Subcutaneous adipose tissue (tissue), 4 donors: Measurements from ENCODE around the gene LARGE1. TPM values are rescaled to one million over a fixed set of nuclear protein-coding genes. Genes with fewer than 3 reads are reported as not detected.

Experiments
- total RNA-seq, 4 donors: library from RNA; depleted of rRNA; stranded (reverse); fragments of >200 nt; gene quantifications; one replicate each; pipeline ENCODE4 v1.1.0, GENCODE V29; 2016
- TF ChIP-seq, protein P1 (sequence below): fragments of 450-650 bp; IDR thresholded peaks from one replicate; pipeline ENCODE4 v1.5.1; 2016; ENCODE audit warnings: low read depth, mild to moderate bottlenecking, control low read depth, antibody characterized with exemption, moderate library complexity

Gene LARGE1
- total RNA-seq, 4 donors from 2014 or later: 19.4 to 28.8 (median 22.1) TPM

DNA sequence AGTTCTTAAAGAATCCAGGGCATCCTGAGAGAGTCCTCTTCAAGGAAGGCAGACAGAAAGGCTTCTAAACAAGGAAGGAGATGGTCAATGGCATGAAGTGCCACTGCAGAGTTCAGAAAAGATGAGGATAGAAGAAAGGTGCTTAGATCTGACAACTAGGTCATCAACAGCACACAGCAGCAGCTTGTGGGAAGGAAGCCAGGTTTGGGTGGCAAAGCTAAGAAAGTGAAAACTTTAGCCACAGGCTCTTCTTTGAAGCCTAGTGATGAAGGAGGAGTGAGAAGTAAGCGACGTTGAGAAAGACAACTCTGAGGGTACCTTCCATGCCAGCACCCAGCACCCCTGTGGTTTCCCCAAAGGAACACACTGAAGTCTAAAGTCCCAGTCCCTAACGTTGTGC is 92.0 kb downstream of the LARGE1 start:
- TF ChIP-seq, protein P1, sequence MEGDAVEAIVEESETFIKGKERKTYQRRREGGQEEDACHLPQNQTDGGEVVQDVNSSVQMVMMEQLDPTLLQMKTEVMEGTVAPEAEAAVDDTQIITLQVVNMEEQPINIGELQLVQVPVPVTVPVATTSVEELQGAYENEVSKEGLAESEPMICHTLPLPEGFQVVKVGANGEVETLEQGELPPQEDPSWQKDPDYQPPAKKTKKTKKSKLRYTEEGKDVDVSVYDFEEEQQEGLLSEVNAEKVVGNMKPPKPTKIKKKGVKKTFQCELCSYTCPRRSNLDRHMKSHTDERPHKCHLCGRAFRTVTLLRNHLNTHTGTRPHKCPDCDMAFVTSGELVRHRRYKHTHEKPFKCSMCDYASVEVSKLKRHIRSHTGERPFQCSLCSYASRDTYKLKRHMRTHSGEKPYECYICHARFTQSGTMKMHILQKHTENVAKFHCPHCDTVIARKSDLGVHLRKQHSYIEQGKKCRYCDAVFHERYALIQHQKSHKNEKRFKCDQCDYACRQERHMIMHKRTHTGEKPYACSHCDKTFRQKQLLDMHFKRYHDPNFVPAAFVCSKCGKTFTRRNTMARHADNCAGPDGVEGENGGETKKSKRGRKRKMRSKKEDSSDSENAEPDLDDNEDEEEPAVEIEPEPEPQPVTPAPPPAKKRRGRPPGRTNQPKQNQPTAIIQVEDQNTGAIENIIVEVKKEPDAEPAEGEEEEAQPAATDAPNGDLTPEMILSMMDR: no peak

DNA sequence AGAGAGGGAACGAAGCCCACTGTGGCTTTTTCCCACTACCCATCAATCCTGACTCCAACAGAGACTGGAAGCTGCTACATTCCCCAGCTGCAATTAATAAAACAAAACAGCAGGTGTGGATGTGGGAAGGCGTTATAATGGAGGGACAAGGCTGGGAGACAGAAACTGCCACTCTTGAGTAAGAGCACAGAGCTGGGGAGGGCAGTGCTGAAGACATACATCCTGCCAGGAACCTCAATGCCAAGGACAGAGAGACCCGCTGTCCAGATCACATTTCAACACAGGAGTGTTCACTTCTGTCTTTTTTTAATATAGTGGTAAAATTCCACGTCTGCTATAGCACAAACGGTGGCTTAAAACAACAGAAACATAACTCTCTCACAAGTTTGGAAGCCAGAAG is 94.5 kb downstream of the LARGE1 start:
- TF ChIP-seq, protein P1: no peak

DNA sequence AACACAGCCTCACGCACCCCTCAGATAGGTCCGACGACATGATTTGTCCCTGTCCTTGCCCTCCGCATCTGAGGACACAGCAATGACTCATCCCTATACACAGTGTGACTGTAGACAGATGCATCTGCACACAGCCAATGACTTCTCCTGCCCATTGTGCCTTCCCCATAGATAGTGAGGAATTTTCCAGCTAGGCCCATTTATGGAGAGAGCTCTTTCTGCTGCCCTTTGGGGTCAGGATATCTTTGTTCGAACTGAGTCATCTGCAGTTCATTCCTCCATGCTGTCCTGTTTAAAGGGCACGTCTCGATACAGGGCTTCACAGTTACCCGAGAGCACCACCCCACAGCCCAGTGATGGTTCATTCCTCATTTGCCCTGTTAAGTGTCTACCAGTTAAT is 96.7 kb downstream of the LARGE1 start:
- TF ChIP-seq, protein P1: no peak

DNA sequence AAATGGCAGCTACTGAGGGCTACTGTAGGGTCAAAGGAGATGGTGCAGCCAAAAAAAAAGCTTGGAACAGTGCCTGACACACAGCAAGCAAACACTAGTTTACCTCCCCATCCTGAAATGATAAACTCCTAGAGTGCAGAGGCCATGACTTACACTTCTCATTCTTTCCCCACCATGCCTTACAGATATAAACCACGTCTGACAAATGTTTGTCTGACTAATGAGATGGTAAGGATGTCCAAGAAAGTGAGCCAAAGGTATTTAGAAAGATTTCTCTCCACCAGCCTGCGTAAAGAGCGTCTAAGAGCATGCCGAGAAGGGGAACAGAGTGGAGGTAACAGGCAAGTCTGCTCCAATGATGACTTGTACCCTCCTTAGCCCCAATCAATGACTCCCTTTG is 99.0 kb downstream of the LARGE1 start:
- TF ChIP-seq, protein P1: no peak

DNA sequence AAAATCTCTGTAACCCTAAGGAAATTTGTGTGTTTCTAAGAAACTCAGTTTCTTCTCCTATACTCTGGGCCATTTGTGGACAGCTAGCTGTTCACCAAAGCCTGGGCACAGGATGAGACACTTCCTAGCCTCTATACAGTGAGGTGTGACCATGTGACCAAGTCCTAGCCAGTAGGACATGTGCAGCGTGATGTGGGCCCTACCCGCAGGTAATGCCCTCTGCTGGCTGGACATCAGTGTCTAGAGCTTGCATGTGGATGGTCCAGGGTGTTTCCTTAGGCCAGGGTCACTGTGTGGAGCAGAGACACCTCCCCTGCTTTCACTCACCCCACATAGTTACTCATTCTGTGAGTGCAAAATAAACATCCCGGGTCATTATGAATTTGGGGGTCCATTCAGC is 100.5 kb downstream of the LARGE1 start:
- TF ChIP-seq, protein P1: no peak

DNA sequence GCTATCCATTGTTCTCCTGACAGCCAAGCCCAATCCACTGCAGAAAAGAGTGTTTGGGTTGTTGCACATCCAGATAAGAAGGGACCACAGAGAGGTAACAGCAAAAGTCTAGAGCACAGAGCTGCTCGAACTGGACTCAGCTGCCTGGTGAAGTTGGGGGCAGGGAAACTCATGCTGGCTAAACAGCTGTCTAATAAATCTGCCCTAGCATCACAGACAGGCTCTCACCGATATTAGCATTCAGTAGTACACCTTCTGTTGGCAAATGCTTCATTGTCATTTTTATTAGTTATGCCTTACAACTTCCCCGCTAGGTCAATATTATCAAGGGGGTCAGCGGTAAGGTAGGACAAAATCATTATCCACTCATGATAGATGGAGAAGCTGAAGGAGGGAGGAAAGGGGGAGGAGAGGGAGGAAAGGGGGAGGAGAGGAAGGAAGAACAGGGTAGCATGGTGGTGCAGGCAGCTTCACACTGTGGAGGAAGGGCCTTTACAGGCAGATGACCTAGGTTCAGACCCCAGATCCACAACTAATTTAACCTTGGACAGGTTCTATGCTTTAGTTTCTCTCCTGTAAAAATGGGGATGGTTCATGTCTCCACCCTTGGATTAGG is 102.7 kb downstream of the LARGE1 start:
- TF ChIP-seq, protein P1: no peak

DNA sequence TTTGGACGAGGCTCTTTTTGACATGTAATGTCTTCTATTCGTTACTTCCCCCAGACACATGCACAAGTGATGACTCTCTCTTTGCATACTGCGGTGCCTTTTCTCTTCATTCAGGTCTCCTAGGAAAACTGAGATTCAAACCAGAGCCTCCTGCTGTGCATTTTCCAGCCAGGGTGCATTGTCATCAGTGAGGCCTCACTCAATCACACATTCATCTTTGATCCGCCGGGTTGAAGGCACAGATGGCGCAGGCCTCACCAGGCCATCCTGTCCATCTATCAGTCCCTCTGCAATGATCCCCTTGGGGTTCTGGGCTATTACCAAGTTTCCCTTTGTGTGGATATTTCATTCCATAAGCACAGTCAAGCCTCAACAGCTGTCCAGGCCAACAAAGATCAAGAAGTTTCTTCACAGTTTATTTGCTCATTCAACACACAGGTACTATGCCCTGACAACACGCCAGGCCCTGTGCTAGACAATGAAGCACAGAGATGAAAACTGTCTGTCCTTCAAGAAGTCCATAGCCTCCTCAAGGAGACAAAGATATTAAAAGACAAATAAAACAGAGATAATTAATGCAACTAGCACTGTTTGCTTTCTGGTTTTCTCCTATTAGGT is 107.8 kb downstream of the LARGE1 start:
- TF ChIP-seq, protein P1: no peak
